COLO829 (cell line): ENCODE measurements around the gene ZDHHC7.
"Not testable (repeated sequence)": the region's sequence is repeated elsewhere in the genome, so short reads cannot be mapped to it uniquely, and the experiment has no call there.

Source experiments
- DNase-seq: peaks from one replicate; pipeline ENCODE4 v3.0.0; 2012; ENCODE audit warnings: low spot score

ZDHHC7 gene

DNA sequence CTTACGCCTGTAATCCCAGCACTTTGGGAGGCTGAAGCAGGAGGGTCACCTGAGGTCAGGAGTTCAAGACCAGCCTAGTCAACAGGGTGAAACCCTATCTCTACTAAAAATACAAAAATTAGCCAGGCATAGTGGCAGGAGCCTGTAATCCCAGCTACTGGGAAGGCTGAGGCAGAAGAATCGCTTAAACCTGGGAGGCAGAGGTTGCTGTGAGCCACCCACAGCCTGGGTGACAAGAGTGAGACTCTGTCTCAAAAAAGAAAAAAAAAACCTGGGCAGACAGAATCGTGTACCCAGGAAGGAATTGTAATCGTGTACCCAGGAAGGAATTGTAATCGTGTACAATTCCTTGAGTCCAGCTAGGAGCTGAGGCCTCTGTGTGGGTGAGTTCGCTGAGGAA is 72.7 kb downstream of the ZDHHC7 start:
- DNase-seq: not testable (repeated sequence)

DNA sequence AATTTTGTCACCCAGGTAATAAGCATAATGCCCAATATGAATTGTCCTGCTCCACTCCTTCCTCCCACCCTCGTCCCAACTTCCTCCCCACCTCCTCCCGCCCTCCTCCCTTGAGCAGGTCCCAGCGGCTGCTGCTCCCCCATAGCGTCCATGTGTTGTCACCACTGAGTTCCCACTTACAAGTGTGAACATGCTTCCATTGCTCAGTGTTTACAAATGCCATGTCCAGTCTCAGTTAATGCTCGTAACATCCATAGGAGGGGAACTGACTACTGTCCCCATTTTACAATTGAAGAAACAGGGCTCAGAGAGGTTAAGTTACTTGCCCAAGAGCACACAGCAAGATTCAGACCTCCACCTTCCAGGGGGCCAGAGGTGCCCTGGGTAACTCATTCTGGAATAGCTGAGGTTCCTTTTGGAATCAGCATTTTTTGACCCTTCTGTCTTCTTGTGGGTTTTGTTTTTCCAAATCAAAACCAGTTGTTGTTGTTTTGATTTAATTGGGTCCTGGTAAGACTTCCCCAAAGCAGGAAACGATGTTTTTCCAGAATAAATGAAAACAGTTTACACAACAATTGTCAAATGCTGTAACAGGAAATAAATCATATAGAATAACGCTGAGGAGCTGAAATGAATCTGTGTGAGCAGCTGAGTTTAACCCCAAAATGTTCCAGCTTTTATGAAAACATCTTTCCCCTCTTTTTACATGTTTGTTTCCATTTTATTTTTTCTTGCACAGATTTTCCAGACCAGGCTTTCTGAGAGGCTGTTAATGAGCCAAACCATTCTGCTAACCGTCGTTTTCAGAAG is 73.9 kb downstream of the ZDHHC7 start:
- DNase-seq: no peak

DNA sequence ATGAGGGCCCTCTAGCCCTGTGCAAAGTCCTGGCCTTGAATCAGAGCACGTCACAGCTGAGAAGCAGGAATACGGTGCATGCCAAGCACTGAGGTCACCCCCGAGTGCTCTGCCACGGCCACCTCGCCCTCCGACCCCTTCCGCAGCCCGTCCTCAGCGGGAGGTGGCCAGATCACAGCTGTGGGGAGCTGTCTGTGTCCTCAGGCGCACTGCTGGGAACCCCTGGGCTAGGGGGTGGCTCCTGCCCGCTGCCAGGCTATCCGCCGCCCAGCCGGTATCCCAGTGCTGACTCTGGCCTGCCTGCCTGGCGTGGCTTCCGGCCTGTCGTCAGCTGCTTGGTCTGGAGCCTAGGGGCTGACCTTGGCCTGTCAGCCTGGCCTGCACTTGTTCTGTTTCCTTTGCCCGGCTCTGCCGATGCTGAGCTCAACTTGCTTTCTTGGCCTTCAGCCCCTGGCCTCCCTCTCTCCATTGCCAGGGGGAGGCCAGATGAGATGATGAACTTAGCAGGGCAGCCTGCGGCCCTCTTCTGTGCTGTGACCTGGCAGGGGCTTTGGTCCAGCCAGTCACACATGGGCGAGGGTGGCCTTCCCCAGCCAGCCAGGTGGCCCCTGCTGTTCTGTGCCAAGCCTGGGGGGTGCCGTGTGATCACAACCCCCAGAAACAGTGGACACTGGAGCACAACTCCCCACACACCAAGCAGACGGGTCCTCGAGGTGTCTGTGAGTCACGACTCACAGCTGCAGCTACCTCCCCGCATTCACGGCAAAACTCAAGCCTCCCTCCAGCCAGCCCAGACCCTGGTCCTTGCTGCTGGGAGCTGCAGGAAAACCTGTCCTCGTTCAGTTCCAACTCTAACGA is 77.3 kb downstream of the ZDHHC7 start:
- DNase-seq: no peak

DNA sequence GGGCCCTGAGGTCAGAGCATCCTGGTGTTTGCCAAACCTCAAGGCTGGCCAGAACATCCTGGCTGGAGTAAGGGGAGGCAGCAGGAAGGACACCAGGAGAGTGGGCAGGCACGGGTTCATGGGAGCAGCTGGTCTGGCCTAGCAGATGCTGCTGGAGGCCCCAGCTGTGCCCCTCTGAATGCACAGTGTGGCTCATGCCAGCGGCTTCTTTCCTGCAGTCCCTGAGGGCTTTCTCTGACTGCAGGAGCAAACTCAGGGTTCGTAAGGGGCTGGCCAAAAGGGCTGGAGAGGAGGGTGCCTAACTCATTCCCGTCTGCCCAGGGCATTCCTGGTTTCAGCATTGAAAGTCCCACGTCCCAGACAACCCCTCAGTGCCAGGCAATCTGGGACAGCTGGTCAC is 78.7 kb downstream of the ZDHHC7 start:
- DNase-seq: no peak

DNA sequence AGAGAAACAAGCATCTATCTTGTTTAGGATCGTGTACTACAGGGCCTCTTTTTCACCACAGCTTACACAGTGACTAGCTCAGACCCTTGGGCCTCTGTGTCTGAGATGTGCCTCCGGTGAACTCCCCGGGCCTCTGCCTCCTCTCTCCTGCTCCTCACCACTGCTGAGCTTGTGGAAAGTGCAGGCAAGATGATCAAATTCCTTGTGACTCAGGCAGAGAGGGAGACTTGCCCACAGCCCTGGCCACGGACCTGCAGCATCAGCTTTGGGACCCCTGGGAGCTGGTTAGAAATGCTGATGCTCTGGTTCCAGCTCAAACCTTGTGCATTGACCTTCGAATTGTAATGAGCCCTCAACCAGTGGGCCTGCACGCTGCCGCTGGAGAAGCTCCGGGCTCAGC is 79.8 kb downstream of the ZDHHC7 start:
- DNase-seq: no peak

DNA sequence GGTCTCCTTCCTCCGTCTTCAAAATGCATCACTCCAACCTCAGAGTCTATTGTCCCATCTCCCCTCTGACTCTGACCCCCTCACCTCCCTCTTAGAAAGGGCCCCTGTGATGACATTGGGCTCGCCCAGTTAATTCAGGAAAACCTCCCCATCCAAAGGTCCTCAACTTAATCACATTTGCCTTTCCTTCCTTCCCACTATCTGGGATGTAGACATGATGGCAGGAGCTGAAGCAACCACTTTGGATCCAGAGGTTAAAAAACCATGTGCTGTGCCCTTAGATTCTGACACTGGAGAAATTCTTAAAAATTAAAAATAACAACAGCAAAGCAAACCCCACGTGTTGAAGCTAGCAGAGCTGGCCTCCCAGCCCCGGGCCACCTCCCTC is 80.2 kb downstream of the ZDHHC7 start:
- no peak for DNase-seq

DNA sequence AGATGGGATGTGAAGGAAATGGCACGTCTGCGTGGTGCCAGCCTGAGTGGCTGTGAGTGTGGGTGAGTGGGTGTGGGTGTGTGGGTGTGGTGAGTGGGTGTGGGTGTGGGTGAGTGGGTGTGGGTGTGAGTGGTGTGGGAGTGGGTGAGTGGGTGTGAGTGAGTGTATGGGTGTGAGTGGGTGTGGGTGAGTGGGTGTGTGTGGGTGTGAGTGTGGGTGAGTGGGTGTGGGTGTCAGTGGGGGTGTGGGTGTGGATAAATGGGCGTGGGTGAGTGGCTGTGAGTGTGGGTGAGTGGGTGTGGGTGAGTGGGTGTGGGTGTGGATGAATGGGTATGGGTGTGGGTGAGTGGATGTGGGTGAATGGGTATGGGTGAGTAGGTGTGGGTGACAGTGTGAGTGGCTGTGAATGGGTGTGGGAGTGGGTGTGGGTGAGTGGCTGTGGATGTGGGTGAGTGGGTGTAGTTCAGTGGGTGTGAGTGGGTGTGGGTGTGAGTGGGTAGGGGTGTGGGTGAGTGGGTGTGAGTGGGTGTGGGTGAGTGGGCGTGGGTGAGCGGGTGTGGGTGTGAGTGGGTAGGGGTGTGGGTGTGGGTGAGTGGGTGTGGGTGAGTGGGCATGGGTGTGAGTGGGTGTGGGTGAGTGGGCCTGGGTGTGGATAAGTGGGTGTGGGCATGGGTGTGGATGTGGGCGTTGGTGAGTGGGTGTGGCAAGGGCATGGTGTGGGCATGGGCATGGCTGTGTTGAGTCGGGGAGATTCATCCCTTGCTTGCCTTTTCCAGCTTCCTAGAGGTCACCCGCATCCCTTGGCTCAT is 80.8 kb downstream of the ZDHHC7 start:
- DNase-seq: no peak

DNA sequence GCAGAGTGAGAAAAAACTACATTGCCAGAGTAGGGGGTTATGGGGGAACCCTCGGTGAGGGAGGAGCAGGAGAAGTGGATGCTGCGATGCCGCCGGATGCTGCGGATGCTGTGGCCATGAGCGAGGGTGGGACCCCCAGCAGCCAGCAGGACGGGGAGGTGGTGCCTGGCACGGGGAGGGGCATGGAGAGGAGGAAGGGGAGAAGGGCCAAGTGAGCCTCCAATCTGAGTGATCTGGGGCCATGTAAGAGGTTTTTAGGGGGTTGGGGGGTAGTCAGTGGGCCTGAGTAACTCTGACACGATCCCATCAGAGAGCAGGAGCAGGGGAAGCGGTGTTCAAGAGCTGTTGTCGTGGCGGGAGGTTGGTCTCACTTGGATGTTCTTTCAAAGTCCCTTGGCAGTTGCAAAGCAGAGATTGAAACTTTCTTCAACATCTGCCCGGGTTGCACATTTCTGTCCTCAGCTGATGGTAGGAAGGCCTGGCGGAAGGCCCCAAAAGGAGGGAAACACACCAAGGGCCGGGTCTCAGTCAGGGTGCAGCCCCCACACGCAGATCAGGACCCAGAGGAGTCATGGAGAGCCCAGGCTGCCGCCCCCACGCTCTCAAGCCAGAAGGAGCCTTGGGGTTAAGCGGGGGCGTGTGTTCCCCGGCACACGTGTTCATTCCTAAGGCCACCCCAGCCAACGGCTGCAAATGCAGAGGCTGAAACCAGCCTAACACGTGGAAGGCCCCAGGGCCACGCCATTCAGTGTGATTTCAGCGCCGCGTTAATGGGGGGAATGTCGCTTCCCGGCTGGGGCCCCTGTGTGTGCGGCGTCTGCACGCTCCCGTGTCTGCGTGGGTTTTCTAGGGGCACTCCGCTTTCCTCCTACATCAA is 81.7 kb downstream of the ZDHHC7 start:
- DNase-seq: no peak

DNA sequence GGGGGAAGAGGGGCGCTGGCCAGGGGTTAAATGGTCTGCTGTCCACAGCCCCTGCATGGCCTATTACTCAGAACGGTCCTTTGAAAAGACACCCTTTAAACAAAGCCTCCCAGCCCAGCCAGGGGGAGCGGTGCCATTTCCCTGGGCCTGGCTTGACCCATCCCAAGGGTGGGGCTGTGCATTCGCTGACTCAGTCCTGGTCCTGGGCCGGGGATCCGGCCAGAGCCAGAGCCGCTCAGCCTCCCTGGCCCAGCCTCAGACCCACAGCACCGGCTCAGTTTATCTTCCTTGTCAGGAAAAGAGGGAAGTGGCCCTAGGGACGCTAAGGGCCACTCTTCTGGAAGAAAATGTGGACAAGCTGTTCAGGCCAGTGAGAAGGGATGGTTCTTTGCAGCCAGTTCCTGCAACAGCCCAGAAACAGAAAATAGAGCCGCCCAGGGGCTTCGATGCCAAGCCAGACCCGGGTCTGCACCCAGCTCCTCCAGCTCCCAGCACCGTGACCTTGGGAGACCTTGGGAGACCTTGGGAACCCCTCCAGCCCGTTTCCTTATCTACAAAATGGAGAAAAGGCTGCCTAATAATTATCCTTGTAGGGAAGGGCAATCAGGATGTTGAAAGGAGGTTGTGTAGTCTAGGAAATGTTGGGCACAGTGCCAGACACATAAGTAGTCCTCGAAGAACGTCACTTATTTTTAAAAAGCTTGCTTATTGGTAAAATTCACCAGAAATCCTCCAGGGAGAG is 82.5 kb downstream of the ZDHHC7 start:
- DNase-seq: no peak

DNA sequence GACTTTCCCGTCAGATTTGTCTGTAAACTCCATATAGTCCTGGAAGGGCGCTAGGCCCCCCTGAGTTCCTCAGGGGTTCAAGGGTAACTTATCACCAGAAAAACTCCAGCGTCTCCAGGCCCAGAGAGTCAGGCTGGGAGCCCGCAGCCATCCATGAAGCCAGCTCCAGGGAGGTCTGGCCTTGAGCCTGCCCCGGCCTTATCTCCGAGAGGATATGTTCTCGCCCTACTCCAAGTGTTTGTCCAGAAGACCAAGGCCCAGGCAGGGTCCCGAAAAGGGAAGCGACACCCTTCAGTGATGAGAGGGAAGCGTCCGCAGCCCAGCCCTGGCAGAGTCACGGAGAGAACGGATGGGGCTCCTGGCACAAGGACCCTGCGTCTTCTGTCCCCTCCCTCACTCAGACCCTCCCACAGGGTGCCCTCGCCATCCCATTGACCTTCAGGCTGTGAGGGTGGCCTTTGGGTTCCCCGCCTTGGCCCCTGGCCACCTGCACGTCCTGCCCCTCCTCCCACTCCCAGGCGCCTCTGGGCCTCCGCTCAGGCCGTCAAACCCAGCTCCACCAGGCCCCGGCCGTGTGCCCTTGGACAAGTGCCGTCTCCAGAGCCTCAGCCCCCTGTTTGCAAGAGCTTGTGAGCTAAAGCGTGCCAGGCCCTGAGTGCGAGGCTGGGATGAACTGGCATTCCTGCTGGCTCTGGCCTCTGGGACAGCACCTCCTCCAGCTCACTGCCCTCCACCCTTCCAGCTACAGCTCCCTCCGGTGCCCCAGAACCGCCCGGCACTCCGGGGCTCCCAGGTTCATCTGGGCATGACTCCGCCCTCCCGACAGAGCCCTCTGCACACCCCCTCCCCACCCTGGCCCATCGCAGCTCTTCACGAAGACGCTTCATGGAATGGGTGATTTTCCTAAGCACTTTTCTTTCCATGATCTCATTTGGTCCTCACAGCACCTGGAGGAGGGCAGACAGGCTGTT is 83.4 kb downstream of the ZDHHC7 start:
- no peak for DNase-seq

DNA sequence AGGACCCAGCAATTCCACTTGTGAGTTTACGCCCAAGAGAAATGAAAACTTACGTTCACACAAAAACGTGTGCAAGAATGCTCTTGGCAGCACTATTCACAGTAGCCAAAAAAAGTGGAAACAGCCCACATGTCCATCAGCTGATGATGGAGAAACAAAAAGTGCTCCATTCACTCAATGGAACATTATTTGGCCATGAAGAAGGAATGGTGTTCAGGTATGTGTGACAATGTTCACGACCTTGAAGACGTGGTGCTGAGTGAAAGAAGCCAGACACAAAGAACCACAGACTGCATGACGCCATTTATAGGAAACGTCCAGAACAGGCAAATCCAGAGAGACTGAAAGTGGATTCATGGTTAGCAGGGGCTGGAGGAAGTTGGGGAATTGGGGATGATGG is 84.9 kb downstream of the ZDHHC7 start:
- DNase-seq: no peak

DNA sequence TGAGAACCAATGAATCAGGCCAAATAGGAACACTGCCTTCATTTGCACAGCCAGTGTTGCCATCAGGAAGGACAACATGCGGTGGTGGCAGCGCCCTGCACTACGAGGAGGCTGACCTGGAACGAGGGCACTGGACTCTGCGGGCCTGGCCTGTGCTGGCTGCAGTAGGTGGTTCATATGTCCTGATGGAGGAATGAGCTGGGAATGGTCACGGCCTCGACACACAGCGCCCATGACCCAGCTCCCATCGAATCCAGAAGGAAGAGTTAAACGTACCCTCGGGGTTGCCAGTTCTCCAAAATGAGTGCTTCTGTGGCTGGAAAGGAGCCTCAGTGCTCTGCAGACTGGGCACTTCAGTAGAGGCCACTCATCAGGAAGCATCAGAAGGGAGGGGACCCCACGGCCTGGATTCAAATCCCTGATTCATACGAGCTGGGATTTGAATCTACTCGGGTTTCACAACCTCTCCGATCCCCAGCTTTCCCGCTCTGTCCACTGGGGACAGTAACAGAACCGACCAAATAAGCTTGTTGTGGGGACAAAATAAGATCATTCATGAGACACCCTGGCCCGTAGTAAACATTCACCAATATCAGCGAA is 85.5 kb downstream of the ZDHHC7 start:
- DNase-seq: no peak

DNA sequence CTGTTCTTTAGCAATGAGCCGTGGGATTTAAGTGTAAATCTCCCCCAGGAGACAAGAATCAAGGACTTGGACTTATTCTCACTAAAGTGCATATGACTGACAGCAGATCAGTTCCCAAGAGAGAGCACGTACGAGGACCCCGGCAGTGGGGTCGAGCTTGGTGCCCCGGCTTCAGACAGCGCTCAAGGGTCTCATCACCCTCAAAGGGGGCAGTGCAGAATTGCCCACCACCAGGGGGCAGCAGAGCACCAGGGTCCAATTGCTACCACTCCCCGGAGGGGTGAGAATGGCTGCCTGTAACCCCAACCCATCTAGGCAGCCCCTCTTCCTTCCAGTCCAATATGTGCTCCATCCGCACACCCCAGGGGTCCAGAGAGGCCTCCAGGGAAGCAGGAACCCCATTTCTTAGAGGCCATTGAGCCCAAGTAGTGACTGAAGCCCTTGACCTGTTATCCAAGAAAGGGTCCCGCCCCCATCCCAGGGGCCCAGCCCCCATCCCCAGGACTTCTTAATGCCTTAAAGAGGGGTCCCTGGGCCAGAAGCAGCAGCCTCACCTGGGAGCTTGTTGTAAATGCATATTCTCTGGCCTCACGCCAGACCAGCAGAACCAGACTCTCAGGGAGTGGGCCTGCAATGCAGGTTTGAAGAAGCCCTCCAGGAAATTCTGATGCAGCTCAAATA is 86.1 kb downstream of the ZDHHC7 start:
- peak; percentile 8 for DNase-seq

DNA sequence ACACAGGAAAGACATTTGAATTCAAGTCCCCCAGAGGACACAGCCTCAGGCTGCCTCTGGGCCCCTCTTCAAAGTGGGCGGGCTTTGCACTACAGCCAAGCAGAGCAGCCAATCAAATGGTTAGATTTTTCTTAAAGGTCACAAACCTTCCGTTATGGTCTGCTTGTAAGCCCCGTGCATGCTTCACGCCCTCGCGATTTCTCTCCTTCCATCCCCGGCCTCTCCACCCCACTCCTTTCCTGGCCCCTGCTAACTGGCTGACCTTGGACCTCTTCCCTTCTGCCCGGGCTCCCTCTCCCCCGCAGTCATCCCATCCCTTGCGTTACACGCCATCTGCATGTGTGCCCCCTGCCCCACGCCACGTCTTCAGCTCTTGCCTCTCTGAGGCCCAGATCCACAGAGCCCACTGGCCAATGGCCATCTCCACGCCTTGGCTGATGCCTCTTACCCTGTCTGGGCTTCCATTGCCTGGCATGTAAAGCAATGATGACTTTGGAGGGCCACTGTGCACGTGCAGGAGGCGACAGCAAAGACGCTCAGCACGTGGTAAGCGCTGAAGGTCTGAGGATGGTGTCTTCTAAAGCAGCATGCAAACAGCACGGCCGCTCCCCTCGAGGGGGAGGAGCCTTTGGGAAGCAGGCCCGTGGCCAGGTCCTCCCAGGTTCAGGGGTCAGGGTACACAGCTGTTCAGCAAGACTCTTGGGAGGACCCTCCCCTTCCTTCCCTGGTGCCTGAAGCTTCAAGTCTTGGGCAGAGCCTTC is 86.8 kb downstream of the ZDHHC7 start:
- DNase-seq: no peak
